ENCODE measurements around the gene ZNF438. TPM values are rescaled to one million over a fixed set of nuclear protein-coding genes. Genes with fewer than 3 reads are reported as not detected.

The ZNF438 gene
- total and polyA plus RNA-seq, 2 donors: 8.6 to 11.5 TPM

DNA sequence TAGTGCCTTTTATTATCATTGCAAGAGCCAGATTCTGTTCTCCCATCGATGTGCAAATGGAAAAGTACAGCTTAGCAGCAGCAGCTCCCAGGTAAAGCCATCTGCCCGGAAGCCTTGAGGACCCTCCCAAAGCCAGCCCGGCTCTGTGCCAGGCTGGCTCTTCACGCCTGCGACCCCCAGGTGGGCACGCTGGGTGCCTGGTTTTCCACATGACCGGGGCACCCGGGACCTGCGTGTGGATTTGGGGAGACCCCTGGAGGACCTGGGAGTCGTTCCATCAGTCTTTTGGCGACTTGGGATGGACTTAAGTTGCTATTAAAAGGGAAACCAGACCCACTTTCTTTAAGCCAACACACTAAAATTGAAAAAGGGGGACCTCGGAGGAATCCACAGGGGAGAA, 196.5 kb downstream of the ZNF438 start:
- DNase-seq (ENCODE audit: extremely low spot score): no peak
- no peaks in the 10 kb centered on the region for H3K4me1 ChIP-seq (ENCODE audit: insufficient read depth)
- no peak overlapping the region for H3K27ac ChIP-seq (ENCODE audit: low read depth)
- no peak overlapping the region for H3K4me3 ChIP-seq (ENCODE audit: low read depth, low read length)
- WGBS: 86% methylated on average over 12 of the region's 12 CpGs
- H3K36me3 ChIP-seq (ENCODE audit: insufficient read depth): no peaks in the 10 kb centered on the region

DNA sequence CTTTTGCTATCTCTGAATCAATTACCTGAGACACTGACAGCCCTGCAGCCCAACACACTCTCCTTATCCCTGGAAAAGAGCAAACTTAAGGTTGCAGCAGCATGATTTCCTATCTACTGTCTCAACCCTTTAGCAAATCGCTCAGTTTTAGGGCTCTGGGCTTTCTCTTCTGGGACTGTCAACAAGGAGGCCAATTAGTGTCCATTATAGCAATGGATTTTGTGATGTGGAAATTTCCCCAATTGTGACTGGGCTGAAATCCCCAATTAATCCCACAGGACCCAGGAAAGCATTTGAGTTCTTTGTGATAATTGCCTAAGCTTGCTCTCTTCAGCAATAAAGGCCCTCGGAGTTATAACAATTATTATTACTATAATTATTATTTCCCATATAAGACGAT, 197.0 kb downstream of the ZNF438 start:
- Histone ChIP-seq H3K4me3 (ENCODE audit: low read depth, low read length) (no peak overlapping the region), H3K36me3 (ENCODE audit: insufficient read depth) (no peaks in the 10 kb centered on the region), H3K27ac (ENCODE audit: low read depth) (no peak overlapping the region), H3K4me1 (ENCODE audit: insufficient read depth) (no peaks in the 10 kb centered on the region)
- 88% methylated on average over 3 of the region's 3 CpGs for WGBS
- DNase-seq (ENCODE audit: extremely low spot score): no peak

DNA sequence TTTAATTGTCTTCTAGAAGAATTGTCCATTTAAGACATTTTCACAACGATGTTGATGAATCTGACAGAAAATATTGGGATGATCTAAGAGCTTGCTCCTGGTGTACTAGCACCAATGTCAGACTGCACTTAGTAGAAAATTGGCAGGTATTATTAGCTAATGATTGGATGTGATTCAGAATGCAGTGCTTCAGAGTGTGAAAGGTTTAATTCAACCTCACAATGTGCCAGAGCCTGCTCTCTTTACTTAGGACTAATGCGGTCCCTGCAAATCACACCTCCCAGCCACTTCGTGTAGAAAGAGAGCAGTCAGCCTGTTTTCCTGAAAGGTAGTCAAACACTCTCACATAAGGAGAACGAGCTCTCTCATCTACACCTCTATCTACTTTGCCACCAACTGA, 197.5 kb downstream of the ZNF438 start:
- DNase-seq (ENCODE audit: extremely low spot score): no peak
- H3K36me3 ChIP-seq (ENCODE audit: insufficient read depth): no peaks in the 10 kb centered on the region
- no peaks in the 10 kb centered on the region for H3K4me1 ChIP-seq (ENCODE audit: insufficient read depth)
- 96% methylated on average over 4 of the region's 4 CpGs for WGBS
- no peak overlapping the region for H3K27ac ChIP-seq (ENCODE audit: low read depth)
- H3K4me3 ChIP-seq (ENCODE audit: low read depth, low read length): no peak overlapping the region

DNA sequence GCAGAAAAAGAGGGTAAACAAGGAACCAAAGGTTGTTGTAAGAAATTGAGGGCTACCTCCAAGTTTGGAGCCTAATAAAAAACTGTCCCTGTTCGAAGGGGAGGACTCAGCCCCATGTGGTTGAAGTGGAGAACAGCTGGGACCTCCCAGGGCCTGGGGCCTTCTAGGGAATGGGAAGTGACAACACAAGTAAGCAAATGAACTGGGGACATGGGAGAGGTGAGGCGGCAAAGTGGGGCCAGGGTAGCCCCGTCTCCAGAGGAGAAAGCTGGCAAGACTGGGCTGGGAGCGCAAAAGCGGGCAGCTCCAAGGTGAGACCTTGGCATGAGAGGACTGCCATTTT, 198.1 kb downstream of the ZNF438 start:
- Histone ChIP-seq H3K27ac (ENCODE audit: low read depth) (no peak overlapping the region), H3K36me3 (ENCODE audit: insufficient read depth) (no peaks in the 10 kb centered on the region), H3K4me3 (ENCODE audit: low read depth, low read length) (no peak overlapping the region), H3K4me1 (ENCODE audit: insufficient read depth) (no peaks in the 10 kb centered on the region)
- WGBS: 90% methylated on average over 5 of the region's 5 CpGs
- no peak for DNase-seq (ENCODE audit: extremely low spot score)

DNA sequence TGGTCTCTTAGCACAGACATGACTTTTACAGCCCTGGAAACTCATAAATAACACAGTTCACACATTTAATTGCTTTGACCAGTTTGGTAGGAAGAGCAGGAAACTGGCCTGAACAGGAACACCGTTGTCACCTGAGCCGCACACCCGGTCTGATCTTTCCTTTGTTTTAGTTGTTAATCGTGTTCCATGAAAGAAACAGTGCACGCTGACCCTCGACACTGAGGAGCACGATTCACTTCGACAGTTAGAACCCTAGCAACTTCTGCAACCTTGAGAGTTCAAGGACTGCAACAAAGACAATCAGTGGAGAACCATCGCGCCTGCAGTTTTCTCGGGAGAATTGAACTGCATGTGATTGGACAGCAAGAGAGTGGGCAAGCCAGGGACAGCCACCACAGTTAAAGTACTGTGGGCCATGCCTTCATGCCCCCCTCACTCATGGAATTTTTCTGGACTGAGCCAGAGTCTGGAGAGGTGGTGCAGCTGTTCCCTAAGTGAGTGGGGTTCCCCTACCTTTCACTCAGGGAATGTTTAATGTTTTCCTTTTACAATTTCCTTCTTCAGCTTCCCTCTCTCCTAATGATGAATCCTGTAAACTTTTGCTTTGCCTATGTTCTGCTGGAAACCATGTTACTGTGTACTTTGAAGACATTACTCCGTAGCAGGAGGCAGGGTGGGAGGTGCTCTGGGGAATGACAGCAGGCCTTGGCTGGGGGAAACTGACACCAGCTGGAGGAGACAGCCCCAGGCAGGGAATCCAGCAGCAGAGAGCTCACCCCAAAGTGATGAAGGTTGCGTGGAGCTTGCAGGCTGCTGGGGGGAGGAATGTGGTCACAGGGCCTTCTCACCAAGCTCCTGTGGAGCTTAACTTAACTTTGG, 198.7 kb downstream of the ZNF438 start:
- Histone ChIP-seq H3K4me3 (ENCODE audit: low read depth, low read length) (no peak overlapping the region), H3K36me3 (ENCODE audit: insufficient read depth) (no peaks in the 10 kb centered on the region), H3K27ac (ENCODE audit: low read depth) (no peak overlapping the region), H3K4me1 (ENCODE audit: insufficient read depth) (no peaks in the 10 kb centered on the region)
- 45% methylated on average over 13 of the region's 13 CpGs for WGBS
- no peak for DNase-seq (ENCODE audit: extremely low spot score)

DNA sequence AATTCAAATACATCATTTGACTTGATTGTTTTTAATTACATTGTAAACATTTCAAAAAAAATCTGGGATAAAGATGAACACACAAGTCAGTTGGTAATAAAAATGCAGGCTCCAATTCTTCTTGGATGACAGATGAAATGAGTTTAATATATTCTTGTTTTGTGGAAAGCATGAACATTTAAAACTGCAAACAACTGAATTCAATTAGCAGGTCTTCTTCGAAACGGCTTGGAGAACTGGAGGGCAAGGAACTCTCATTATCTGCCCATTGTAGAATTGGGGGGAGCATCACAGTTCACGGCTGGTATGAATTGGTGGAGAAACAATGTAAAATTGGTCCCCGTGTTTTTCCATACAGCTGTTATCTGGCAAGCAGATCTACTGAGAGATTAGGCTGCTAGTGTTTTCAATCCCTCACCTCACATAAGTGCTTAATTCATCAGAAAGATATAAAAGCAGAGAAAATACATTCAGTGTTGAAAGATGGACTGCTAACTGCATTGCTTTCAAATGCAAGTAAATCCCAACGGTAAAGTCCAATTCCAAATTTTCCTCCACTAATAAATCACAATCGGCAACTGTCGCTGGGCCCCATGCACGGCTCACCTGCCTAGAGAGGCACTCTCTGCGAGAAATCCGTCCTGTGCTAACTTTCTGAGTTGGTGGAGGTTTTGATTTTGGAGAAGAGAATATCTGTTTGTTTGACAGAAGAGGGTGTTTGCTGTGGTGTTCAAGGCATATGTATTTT, 199.5 kb downstream of the ZNF438 start:
- WGBS: 59% methylated on average over 10 of the region's 10 CpGs
- H3K27ac ChIP-seq (ENCODE audit: low read depth): no peak overlapping the region
- H3K4me3 ChIP-seq (ENCODE audit: low read depth, low read length): no peak overlapping the region
- H3K4me1 ChIP-seq (ENCODE audit: insufficient read depth): no peaks in the 10 kb centered on the region
- H3K36me3 ChIP-seq (ENCODE audit: insufficient read depth): no peaks in the 10 kb centered on the region
- no peak for DNase-seq (ENCODE audit: extremely low spot score)

DNA sequence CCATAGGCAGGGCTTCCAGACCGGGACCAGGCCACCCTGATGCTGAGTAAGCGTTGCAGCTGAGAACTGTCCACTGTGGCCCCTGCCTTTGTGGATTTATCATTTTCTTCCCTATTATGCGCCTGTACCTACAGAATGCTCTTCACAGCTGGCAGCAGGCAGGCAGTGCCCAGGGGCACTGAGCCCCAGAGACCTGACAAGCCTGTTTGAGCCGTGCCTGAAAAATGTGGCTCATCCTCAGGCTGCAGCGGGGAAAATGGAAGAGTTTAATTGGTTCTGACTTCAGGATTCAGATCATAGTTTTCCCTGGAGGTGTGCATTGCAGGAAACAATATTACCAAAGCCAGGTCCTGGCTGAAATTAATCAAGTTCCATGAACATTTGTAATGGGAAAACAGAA, 200.2 kb downstream of the ZNF438 start:
- WGBS: 87% methylated on average over 5 of the region's 5 CpGs
- H3K4me3 ChIP-seq (ENCODE audit: low read depth, low read length): no peak overlapping the region
- no peaks in the 10 kb centered on the region for H3K4me1 ChIP-seq (ENCODE audit: insufficient read depth)
- no peak overlapping the region for H3K27ac ChIP-seq (ENCODE audit: low read depth)
- DNase-seq (ENCODE audit: extremely low spot score): no peak
- H3K36me3 ChIP-seq (ENCODE audit: insufficient read depth): no peaks in the 10 kb centered on the region

DNA sequence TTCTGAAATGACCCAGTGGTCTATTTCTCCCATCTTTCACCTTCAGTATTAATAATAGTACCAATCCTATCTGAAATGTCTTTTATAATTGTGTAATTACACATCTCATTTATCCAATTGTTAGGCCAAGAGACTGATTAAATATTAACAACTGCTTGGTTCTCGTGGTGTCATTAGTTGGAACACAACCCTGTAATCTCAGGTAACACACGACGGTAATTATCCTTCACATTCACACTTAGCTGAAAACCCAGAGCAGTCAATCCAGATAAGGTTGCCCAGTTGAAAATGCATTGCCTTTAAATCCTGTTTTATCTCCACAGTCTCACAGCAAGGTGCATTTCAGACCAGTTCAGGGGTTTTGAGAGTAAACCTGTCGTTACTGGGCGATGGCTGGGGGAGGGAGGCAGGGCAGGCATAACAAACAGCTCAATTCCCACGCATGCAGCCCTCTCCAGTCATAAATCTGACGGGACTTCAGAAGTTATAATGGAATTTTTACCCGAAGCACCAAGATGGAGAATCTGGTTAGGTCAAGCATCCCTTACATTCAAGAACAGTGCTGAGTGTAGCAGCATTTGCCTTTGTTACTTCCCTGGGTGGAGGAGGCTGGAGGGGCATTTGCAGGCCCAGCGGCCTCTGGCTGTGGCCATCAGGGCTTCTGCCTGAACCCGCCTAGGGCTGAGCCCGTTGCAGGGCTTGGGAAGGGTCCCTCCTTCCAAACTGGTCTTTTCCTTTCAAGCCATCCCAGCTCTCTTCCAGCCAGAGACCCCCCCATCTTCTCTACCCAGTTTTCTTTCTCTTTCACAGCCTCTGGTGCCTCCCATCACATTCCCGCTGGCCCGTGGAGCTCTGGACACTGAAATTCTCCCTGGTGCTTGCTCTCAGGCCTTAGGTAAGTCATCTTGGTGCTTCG, 201.1 kb downstream of the ZNF438 start:
- 90% methylated on average over 14 of the region's 14 CpGs for WGBS
- H3K4me3 ChIP-seq (ENCODE audit: low read depth, low read length): no peak overlapping the region
- no peaks in the 10 kb centered on the region for H3K4me1 ChIP-seq (ENCODE audit: insufficient read depth)
- H3K27ac ChIP-seq (ENCODE audit: low read depth): no peak overlapping the region
- no peaks in the 10 kb centered on the region for H3K36me3 ChIP-seq (ENCODE audit: insufficient read depth)
- no peak for DNase-seq (ENCODE audit: extremely low spot score)

DNA sequence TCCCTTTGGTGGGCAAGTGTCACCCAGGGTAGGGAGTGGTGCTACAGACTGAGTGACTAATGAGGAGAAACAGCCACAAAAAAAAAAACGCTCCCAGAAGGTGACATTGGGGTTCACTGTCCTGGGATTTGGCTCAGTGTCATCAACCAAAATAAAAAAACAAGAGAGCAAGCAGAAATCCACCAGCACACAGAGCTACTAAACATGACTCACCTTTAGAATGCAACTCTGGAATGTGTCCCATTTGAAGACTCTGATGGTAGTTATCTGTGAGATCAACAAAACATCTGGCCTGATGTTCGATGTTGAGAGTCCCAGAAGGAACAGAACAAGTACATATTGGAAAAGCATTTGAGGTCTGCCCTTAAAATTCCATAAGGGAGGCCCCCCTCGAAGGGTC, 201.8 kb downstream of the ZNF438 start:
- Histone ChIP-seq H3K4me3 (ENCODE audit: low read depth, low read length) (no peak overlapping the region), H3K4me1 (ENCODE audit: insufficient read depth) (no peaks in the 10 kb centered on the region), H3K36me3 (ENCODE audit: insufficient read depth) (no peaks in the 10 kb centered on the region), H3K27ac (ENCODE audit: low read depth) (no peak overlapping the region)
- DNase-seq (ENCODE audit: extremely low spot score): no peak
- 58% methylated on average over 3 of the region's 3 CpGs for WGBS

DNA sequence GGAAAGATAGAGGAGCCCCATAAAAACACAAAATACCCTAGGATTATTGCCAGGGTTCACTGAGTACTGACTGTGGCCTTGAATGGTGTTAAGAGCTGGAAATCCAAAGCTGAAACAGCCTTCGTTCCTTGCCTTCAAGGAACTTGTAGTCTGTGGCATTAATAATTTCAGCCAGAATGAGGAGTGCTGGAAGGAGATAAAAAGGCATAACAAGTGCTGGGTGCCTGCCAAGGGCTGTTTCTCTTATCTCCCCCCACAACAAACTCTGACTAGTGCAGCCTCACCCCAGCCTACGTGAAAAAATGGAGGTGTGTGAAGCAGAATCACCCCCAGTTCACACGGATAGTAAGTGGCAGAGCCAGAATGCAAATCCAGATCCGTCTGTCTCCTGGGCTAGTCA, 203.0 kb downstream of the ZNF438 start:
- no peaks in the 10 kb centered on the region for H3K4me1 ChIP-seq (ENCODE audit: insufficient read depth)
- no peak overlapping the region for H3K4me3 ChIP-seq (ENCODE audit: low read depth, low read length)
- 62% methylated on average over 4 of the region's 4 CpGs for WGBS
- H3K36me3 ChIP-seq (ENCODE audit: insufficient read depth): no peaks in the 10 kb centered on the region
- H3K27ac ChIP-seq (ENCODE audit: low read depth): no peak overlapping the region
- DNase-seq (ENCODE audit: extremely low spot score): no peak

DNA sequence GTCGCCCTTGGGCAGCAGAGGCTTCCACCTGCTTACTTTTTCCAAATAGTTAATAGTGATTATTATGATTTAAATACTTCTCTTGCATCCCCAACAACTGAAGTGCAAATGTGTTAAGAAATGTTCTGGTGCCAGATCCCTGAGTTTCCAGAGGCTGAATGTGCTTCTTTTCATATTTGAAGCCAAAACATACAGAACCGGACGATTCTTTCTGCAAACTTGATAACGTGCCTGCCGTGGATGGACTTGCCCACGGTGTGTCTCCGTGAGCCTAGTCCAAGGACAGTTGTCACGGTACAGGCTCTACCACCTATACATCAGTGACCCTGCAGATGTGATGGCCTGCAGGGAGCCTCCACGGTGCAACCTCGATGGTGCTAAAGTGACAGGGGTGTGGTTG, 203.5 kb downstream of the ZNF438 start:
- WGBS: 68% methylated on average over 10 of the region's 10 CpGs
- Histone ChIP-seq H3K4me3 (ENCODE audit: low read depth, low read length) (no peak overlapping the region), H3K27ac (ENCODE audit: low read depth) (no peak overlapping the region), H3K4me1 (ENCODE audit: insufficient read depth) (no peaks in the 10 kb centered on the region), H3K36me3 (ENCODE audit: insufficient read depth) (no peaks in the 10 kb centered on the region)
- no peak for DNase-seq (ENCODE audit: extremely low spot score)

DNA sequence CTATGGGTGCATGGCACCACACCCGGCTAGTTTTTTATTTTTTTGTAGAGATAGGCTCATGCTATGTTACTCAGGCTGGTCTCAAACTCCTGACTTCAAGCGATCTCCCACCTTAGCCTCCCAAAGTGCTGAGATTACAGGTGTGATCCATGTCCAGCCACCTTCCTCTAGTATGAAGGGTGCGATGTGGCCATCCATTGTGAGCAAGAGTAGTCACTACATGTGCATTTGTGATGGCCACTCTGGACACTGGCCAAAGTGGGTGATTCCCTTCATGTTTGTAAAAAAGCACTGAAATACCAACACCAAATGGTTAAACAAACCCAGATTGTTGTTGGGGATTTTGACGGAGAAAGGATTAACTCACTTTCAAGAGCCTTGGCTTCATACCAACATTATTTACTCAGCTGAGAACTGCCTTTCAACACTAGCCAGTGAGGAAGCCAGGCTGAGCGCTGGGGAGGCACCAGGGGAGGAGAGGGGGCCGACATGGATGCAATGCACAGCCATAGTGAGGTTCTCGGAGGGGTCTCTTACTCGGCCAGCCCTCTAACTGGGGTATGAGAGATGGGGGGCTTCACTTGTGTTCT, 204.0 kb downstream of the ZNF438 start:
- no peak overlapping the region for H3K27ac ChIP-seq (ENCODE audit: low read depth)
- 55% methylated on average over 8 of the region's 8 CpGs for WGBS
- DNase-seq (ENCODE audit: extremely low spot score): no peak
- no peaks in the 10 kb centered on the region for H3K36me3 ChIP-seq (ENCODE audit: insufficient read depth)
- H3K4me1 ChIP-seq (ENCODE audit: insufficient read depth): no peaks in the 10 kb centered on the region
- H3K4me3 ChIP-seq (ENCODE audit: low read depth, low read length): no peak overlapping the region

DNA sequence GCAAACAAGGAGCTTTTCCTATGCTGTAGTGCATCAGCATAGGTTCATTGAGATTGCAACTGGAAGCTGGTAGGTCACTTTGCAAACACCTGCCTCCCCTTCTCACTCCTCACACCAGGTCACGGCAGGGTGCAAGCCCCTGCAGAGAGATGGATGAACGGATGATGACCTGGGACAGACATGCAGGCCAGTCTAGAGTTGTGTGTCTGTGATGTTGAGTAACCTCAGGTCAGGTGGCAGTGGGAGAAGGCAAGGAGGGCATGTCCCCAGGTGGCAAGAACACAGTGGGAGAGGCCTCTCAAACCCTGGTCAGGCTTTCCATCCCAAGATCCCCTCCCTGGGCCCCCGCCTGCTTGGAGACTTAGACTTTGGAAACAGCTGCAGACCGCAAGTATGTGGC, 205.0 kb downstream of the ZNF438 start:
- WGBS: 94% methylated on average over 4 of the region's 4 CpGs
- no peaks in the 10 kb centered on the region for H3K36me3 ChIP-seq (ENCODE audit: insufficient read depth)
- H3K27ac ChIP-seq (ENCODE audit: low read depth): no peak overlapping the region
- no peak overlapping the region for H3K4me3 ChIP-seq (ENCODE audit: low read depth, low read length)
- H3K4me1 ChIP-seq (ENCODE audit: insufficient read depth): no peaks in the 10 kb centered on the region
- DNase-seq (ENCODE audit: extremely low spot score): no peak
